Right hindlimb (tissue), 1 donor: ENCODE results near the gene RECQL.
"Not testable (repeated sequence)": the region's sequence is repeated elsewhere in the genome, so short reads cannot be mapped to it uniquely, and the experiment has no call there.

ENCODE experiments used
- DNase-seq: peaks from one replicate; pipeline ENCODE4 v3.0.0-alpha.2; 2018

RECQL gene

DNA sequence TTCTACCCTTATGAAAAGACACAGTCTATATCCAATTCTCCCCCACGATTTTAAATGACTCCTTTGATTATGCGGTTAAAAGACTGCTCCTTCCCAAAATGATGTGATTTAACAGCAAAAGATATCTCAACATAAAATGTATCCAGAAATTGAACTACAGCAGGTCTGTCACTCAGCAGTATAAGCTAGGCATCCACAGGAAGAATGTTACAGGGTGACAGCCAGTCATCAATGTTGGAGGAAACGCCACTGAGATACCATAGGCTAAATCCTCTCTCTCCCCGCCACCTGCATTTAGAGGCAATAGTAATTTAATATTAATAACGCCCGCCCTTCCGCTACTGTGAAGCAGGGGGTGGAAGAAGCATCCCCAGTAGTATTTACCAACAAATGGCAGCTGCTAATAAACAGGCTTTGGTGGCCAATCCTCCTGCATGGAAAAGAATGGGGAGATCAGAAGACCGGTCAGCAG lies 613 bp downstream of the RECQL start:
- DNase-seq = no peak

DNA sequence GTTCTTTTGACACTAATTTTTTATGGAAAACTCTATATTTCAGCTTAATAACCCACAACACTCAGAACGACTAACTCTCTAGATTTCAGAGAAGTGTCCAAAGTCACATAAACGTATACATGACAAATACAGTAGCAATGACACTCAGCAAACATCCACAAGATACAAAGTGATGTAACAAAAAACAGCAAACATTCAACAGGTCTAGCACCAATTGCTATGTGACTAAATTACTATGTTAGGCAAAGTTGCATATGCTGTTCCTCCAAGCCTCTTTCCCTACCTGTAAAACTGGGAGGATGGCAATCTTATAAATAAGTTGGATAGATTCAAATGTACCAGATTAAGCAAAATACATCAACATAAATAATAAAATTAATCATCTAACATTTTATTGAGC lies 1.7 kb downstream of the RECQL start:
- DNase-seq = no peak

DNA sequence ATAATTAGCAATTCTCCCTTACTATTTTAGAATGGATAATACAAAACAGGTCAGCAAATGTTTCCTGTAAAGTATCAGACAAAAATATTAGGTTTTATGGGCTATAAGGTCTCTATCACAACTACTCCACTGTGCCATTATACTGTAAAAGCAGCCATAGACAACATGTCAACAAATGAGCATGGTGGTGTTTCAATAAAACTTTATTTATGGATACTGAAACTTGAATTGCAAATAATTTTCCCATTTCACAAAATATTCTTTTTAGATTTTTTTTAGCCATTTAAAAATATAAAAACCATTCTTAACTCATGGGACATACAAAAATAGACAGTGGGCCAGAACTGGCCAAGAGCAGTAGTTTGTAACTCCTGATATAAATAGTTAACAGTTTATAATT lies 15.4 kb downstream of the RECQL start:
- DNase-seq = no peak

DNA sequence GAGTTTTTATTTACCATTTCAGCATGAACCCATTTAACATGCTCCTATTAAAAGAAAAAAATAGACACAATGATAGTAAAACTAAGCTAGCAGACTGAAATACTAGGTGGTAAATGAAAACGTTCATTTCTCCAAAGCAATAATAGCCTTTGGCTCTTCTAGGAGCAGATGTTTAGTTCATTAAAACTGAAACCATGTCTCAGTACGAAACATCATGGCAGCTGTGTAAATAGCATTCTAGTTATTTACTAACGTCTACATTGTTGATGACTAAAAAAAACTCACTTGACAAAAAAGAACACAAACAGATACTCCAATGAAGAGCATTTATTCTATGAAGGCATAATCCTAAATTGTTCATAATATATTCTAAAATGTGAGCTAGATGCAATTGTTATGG lies 17.9 kb downstream of the RECQL start:
- DNase-seq = no peak

DNA sequence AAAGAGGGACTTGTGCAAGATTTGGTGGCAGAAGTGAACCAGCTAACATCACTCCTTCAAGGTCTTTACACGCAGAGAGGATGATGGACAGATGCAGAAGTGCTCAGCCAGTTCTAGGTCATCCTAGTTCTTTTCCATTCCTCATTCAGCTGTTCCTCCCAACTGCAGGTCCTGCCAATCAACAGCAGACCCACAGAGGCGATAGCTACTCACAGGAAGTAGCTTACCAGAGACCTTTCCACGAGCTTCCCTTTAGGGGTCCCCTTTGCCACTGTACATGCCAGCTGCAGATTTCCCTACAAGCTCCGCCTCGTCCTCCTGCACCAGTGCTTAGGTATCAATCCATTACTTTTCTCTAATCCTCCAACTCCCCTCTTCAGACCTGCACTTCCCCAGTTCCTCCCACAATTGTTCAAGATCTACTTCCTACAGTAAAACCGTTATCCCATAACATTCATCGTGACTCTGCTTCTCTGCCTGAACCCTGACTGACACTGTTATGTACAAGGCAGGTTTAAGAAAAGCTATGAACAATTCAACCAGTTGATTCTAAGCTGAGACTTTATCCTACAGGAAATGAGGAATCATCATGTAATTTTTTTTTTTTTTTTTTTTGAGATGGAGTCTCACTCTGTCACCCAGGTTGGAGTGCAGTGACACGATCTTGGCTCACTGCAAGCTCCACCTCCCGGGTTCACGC lies 22.5 kb downstream of the RECQL start:
- DNase-seq = no peak

DNA sequence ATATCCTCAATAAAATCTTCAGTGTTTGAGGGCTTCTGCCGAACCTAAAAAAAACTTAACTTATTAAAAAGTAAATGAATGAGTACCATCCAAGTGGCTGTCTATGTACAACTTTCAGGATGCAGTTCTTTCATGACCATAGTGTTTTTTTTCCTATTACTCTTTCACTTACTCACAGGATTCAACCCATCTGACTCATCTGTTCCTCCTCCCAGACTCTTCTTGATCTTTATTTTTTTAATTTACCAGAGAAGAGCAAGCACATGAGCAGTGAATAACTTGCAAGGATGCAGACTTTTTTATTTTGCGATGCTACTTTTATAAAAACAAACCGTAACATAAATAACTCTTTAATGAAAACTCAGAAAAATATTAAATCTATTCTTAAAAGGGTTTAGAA lies 24.5 kb downstream of the RECQL start:
- DNase-seq = no peak

DNA sequence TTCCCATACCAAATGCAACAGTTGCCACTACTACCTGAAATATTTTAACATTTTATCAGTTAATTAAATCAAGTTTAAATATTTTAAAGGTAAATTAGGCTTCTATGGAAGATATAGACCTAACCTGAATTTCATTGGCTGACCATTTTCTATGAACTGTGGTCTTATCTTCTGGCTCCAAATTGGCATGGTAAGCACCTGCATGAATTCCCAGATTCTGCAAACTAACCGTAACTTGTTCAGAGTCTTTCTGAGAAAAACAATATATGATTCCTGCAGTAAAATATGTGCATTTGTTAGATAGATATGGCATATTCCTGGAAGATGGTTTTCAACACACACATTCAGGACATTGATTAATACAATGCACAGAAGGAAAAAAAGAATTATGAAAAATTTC lies 25.9 kb downstream of the RECQL start:
- no peak for DNase-seq

DNA sequence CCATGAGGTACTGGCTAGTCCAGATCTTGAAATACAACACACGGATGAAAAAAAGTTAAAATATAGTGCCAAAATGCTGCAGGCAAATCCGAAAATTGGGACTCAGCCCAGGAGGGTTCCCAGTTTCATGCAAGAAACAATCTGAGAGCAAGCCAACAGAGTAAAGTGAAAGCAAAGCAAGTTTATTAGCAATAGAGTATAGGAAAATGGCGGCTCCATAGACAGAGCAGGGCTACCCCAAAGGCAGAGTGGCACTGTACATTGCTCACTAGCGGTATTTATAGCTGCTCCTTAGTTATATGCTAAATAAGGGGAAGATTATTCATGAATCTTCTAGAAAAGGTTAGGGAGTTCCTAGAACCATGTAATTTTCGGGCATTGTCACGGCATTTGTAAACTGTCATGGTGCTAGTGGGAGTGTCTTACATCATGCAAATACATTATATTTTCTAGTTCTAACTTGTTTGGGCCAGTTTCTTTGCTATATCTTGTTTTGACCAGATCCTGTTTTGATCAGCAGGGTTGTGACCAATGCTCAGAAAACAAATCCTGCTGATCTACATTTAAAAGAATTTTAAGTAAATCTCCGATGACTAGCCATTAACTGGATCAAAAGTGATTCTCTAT lies 29.1 kb downstream of the RECQL start:
- DNase-seq = no peak

DNA sequence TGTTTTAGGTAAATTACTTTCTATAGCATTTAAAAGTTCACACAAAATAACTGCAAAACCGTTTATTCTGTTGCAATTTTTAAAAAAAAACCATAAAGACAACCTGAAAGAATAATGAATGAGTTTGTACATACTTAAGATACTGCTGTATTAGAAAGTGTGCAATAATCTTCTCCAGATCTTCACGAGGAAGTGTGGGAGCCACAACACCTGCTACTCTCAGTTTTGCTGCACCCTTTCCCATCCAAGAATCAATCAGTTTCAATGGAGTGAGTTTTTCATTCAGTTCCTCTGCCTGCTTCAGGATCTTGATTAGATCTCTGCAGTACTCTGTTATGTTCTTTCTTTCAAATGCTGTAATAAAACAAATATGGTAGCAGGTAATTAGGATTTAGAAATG lies 30.1 kb downstream of the RECQL start:
- DNase-seq = no peak

DNA sequence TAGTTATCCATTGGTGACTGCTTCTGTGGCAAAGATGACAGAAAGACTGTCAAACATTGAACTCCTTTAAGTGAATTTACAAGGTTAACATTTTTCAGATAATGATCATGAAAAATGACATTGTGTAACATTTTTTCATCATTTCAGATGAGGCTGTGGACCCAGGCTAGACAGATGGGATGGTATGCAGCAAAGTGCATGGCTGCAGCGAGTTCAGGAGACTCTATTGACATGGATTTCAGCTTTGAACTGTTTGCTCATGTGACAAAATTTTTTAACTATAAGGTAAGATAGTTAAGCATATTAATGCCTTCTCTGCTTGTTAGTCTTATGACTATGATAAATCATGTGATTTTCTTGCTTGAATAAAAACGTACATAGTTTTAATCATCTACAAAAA lies 34.1 kb downstream of the RECQL start:
- DNase-seq = not testable (repeated sequence)

DNA sequence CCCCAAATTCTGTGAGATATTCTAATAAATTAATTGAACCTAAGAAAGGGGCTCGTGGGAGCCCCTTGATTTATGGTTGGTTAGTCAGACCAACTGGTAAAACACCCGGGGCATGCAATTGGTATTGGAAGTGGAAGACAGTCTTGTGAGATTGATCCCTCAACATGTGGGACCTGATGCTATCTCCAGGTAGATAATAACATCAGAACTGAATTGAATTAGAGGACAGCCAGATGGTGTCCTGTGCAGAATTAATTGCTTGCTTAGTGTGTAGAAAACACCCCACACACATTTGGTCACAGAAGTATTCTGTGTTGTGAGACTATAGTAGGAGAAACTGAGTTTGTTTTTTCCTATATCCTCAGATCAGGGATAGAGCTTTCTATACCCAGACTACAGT lies 42.0 kb downstream of the RECQL start:
- DNase-seq = no peak

DNA sequence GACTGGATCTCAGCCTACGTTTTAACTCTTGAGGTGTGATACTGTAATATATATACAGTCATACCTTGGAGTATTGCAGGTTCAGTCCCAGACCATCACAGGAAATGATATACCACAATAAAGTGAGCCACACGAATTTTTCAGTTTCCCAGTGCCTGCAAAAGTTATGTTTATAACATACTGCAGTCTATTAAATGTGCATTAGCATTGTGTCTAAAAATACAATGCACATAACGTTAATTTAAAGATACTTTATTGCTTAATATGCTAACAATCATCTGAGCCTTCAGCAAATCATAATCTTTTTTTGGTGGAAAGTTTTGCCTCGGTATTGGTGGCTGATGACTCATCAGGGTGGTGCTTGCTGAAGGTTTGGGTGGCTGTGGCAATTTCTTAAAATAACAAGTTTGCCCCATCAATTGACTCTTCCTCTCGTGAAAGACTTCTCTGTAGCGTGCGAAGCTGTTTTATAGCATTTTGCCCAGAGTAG lies 45.1 kb downstream of the RECQL start:
- DNase-seq = no peak

DNA sequence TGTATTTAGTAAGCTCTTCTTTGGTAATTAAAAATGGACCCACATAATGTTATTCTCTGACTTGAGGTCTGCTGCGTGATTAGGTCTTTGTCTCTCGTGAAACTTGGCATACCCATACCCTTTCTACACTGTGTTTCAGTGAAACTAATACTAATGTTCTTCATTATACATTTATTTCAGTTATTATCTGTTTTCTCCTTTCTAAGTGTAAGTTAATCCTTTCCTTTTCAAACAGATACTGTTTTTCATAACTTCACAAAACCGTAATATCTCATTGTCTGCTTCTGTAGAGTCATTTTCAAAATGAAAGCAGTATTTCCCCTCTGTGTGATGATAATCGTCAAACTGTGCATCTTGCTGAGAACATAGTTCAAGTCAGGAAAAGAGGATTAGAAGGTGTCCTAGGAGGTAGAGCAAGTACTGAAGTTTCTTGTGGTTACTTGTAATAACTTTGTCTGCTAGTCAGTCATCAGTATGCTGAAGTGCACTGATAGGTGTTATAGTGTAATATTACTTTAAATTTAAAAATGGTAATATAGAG lies 48.1 kb downstream of the RECQL start:
- no peak for DNase-seq

DNA sequence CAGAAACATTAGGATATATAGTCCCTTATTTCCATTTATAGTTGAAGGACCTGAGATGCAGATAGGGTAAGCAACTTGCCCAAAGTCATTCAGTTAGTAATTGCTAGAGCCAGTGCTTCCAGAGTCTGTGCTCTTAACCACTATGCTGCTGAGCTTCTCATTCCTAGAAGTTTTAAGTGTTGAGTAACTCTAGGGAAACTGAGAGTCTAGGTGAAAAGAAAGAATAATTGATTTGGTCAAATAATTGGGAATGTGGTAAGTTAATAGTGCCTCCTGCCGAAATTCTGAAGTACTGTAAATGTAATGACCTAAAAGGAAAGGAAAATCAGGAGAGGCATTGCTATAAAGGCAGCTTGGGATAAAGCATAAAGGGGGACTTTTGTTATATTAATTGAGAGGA lies 49.9 kb downstream of the RECQL start:
- no peak for DNase-seq

DNA sequence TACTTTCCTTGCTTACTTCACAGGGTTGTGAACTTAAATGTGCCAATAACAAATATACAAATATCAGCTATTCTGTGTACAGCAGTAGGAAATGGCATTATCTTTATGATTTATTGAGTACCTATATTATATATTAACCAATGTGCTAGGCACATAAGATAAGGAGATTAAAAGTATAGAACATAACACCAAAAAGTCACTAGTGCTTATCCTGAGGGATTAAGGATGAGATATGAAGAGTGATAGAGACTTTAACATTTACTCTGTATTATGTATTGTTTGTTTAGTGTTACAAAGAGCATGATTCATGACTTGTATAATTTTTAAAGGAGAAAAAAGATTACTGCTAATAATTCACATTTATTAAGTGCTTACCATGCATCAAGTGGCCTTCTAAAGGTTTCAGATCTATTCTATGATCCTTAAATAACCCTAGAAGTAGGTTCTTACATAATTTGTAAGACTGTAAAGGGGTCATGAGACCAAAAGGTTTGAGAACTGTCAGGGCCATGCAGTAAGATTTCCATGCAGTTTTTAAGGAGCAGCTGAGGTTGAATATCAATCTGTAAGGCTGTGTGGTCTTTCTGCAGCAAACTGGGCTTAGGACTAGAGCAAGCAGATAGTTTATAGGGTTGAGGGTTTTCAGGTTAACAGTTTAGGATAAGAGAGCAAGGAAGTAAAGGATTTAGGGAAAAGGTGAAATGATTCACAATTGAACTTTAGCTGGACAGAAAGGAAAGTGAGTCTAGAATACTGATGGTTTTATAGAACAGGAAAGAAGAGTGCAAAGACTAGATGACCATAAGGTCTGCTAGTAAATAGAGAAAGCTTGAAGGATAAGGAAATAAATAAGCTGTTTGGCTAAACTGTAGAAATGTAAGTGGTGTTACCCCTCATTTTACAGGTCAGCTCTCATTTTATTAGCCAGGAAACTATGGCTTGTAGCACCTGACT lies 57.0 kb downstream of the RECQL start:
- no peak for DNase-seq

DNA sequence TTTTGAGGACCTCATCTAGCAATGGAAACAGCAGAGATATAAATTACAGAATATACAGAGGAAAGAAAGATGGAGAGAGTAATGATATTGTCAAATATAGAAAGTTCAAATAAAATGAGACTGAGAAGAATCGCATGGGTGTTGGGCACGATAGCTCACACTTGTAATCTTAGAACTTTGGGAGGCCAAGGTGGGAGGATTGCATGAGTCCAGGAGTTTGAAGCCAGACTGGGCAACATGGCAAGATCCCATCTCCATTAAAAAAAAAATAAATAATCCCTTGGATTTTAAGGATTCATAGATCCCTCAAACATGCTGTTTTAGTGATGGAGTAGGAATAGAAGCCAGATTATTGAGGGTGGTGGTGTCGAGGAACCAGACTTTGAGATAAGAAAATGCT lies 62.1 kb downstream of the RECQL start:
- DNase-seq = no peak

DNA sequence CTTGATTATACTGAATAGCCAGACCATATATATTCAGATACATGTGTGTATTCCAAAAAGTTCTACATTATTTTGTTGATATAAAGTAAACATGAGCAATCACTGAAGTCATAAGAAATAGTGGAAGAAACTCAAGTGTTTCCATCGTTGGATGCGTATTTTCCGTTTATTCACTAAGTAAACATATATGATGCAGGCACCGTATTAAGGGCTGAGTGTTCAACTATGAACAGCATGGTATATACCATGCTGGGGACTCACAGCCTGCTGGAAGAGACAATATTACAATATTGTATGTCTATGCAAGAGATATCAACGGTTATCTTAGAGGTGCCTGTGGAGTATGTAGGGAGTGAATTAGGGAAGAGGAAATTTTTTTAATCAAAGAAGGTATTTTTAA lies 62.8 kb downstream of the RECQL start:
- DNase-seq = no peak

DNA sequence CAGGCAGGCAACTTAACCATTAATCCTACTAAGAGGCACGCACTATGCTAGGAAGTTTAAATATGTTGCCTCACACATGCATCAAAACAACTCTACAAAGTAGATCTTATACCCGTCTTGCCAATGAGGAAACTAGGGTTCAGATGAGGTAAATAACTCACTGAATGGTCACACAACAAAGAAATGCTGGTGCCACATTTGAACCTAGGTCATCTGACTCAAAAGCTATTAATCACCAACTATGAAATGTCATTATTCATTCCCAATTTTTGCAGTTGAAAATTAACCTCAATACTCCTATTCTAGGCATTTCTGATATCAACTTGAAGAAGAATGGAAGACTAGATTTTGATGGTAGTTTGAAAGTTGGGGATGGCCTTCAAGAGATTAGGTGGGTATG lies 66.7 kb downstream of the RECQL start:
- DNase-seq = no peak

DNA sequence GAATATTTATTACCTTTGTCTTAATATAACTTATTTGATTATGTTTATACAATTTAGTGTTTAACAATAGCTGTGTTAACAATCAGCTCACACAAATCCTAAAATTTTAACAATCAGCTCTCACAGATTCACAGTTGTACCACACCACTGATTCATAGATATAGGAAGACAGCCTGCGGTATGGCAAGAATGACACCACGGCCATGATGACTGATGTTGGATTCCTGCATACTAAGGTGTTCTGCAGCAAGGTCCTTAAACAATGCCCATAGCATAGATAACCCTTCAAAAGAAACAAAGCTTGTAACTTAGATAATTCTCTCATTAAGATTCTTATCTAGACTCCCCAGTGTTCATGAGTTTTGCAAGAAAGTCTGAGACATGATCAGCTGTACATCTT lies 67.9 kb downstream of the RECQL start:
- no peak for DNase-seq

DNA sequence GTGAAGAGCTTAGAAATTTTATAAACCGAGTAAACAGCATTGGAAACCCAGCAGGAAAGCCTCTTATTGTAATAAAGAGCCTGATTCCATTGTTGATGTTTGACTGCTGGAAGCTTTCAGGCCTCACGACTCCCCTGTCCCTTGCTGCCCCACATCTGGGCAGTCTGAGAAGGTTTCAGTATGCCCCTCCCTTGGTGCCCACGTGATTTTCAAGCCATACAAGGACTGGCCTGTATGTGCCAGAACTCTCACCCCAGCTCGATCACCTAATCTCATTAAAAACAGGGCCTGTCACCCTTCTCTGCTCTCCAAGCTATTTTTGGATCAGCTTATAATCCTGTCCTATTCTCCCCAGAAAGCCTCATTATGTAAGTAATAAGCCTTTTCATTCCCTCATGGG lies 71.4 kb downstream of the RECQL start:
- no peak for DNase-seq

DNA sequence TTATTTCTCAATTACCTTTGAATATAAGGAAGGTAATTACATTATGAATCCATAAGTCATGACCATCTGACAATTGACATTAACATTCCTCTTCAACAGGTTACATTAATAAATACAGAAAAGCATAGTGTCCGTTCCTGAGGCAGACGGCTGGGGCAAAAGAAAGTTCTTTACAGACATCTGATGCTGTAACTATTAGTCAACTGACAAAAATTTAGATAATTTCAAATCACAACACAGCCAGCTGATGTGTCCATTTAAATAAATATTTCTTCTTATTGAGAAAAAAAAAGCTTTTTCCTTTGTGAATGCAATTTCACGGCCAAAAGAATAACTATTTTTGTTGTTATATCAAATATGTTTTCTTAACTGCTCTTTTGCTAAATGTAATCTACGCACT lies 73.2 kb downstream of the RECQL start:
- no peak for DNase-seq

DNA sequence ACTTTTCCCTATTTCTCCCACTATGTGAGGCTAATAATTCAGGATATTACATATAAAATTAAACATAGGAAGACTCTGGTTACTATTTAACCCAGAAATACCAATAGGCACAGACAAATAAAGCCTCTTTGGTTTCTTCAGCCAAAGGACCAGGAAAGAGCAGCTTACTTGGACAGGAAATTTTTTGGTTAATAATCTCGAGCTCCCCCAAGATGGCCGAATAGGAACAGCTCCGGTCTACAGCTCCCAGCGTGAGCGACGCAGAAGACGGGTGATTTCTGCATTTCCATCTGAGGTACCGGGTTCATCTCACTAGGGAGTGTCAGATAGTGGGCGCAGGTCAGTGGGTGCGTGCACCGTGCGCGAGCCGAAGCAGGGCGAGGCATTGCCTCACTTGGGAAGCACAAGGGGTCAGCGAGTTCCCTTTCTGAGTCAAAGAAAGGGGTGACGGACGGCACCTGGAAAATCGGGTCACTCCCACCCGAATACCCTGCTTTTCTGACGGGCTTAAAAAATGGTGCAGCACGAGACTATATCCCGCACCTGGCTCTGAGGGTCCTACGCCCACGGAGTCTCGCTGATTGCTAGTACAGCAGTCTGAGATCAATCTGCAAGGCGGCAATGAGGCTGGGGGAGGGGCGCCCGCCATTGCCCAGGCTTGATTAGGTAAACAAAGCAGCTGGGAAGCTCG lies 82.3 kb downstream of the RECQL start:
- DNase-seq = not testable (repeated sequence)
